Dermis lymphatic vessel endothelial cell (primary cell): Measurements from ENCODE around the gene PLPPR2. TPM values are rescaled to one million over a fixed set of nuclear protein-coding genes. Genes with fewer than 3 reads are reported as not detected.

Source experiments
- total RNA-seq: library from RNA; depleted of rRNA; stranded (reverse); fragments of >200 nt; gene quantifications from 2 replicates; pipeline ENCODE4 v1.2.1, GENCODE V29; 2014

Gene PLPPR2
- total RNA-seq, result 4.9 and 7.3 TPM in 2 replicates

GRCh38 chr19:11355160-11356073 is at the start of gene PLPPR2:
PLPPR2 (plus strand) TSS chr19:11355432; CDS start chr19:11357674, 2,242 bp downstream.

GRCh38 chr19:11339254-11340098 is 15.8 kb upstream of the PLPPR2 start, which contains the start of gene RAB3D:
RAB3D (minus strand) TSS chr19:11339657; CDS start chr19:11337399, 2,258 bp downstream.

GRCh38 chr19:11346104-11346940 is 8.9 kb upstream of the PLPPR2 start, which contains the start of the genes CCDC159 and TMEM205:
CCDC159 (plus strand) TSS chr19:11346519; CDS start chr19:11346607, 88 bp downstream.
TMEM205 (minus strand) TSS chr19:11346268; CDS start chr19:11345619, 649 bp downstream.

GRCh38 chr19:11374433-11375142 is 19.4 kb downstream of the PLPPR2 start, which contains the start of gene SWSAP1:
SWSAP1 (plus strand) TSS chr19:11374666; CDS start chr19:11374681, 15 bp downstream.

Other genes with a start within 250 kb of the PLPPR2 start
- gene SPC24, start 199.7 kb upstream of the PLPPR2 start, total RNA-seq, result 13.7 and 14.2 TPM in 2 replicates
- 95.8 and 115 TPM in 2 replicates for gene KANK2, start 157.9 kb upstream of the PLPPR2 start, total RNA-seq
- not detected in 2 replicates for gene ANGPTL8, start 115.8 kb upstream of the PLPPR2 start, total RNA-seq
- 53.0 and 54.7 TPM in 2 replicates for gene DOCK6, start 92.9 kb upstream of the PLPPR2 start, total RNA-seq
- not detected in 2 replicates for gene TSPAN16, start 59.3 kb upstream of the PLPPR2 start, total RNA-seq
- 32.9 and 38.7 TPM in 2 replicates for gene RAB3D, start 15.8 kb upstream of the PLPPR2 start, total RNA-seq
- gene TMEM205, start 9.2 kb upstream of the PLPPR2 start, total RNA-seq, result 83.6 and 104 TPM in 2 replicates
- gene CCDC159, start 8.9 kb upstream of the PLPPR2 start, total RNA-seq, result 5.4 and 6.1 TPM in 2 replicates
- 0.77 and 1.1 TPM in 2 replicates for gene SWSAP1, start 19.2 kb downstream of the PLPPR2 start, total RNA-seq
- 3.1 and 5.9 TPM in 2 replicates for gene EPOR, start 28.9 kb downstream of the PLPPR2 start, total RNA-seq
- 0.87 and 1.6 TPM in 2 replicates for gene RGL3, start 63.9 kb downstream of the PLPPR2 start, total RNA-seq
- under 0.01 and 0.09 TPM in 2 replicates for gene ODAD3, start 79.7 kb downstream of the PLPPR2 start, total RNA-seq
- 110 and 113 TPM in 2 replicates for gene PRKCSH, start 80.2 kb downstream of the PLPPR2 start, total RNA-seq
- gene ELAVL3, start 125.6 kb downstream of the PLPPR2 start, total RNA-seq, result not detected in 2 replicates
- 6.0 and 6.9 TPM in 2 replicates for gene ZNF653, start 150.4 kb downstream of the PLPPR2 start, total RNA-seq
- 20.6 and 30.1 TPM in 2 replicates for gene ECSIT, start 173.7 kb downstream of the PLPPR2 start, total RNA-seq
- gene CNN1, start 183.4 kb downstream of the PLPPR2 start, total RNA-seq, result under 0.01 TPM in 1 of 2 replicates, not detected in the other
- gene ELOF1, start 203.8 kb downstream of the PLPPR2 start, total RNA-seq, result 22.9 and 23.8 TPM in 2 replicates
- gene ACP5, start 222.2 kb downstream of the PLPPR2 start, total RNA-seq, result under 0.01 and 0.34 TPM in 2 replicates
- 21.3 and 29.7 TPM in 2 replicates for gene ZNF627, start 242.1 kb downstream of the PLPPR2 start, total RNA-seq